ENCODE results near the gene CTNNA2.

Gene CTNNA2

GRCh38 chr2:80299661-80300060 lies 786.8 kb downstream of the CTNNA2 start:
- no peak overlapping the region for H3K4me3 ChIP-seq (ENCODE audit: low read depth in 1 of 2, low read length in 2 of 2)
- no peaks in the 10 kb centered on the region for H3K4me1 ChIP-seq (ENCODE audit: insufficient read depth, low read length)
- no peaks in the 10 kb centered on the region for H3K79me2 ChIP-seq (ENCODE audit: insufficient read depth, low read length)
- no peaks in the 10 kb centered on the region for H3K27me3 ChIP-seq (ENCODE audit: insufficient read depth, low read length, poor library complexity)
- H2AFZ ChIP-seq (ENCODE audit: low read depth, low read length): no peak overlapping the region
- H3K9ac ChIP-seq (ENCODE audit: low read depth, low read length): no peak overlapping the region
- no peak for DNase-seq
- H3K36me3 ChIP-seq (ENCODE audit: insufficient read depth, low read length): no peaks in the 10 kb centered on the region
- H3K27ac ChIP-seq (ENCODE audit: low read length): no peak overlapping the region
- H4K20me1 ChIP-seq (ENCODE audit: insufficient read depth, low read length): no peaks in the 10 kb centered on the region
- ATAC-seq (ENCODE audit: insufficient read depth, low read depth): no peak
- peaks cover 10% of the 10 kb centered on the region for H3K9me3 ChIP-seq (ENCODE audit: insufficient read depth, low read length, severe bottlenecking)
- no peak for TF ChIP-seq EZH2 (IDR thresholded peaks at IDR 0.05; ENCODE audit: borderline replicate concordance, low read depth, low read length, severe bottlenecking)
- no peak overlapping the region for H3K4me2 ChIP-seq (ENCODE audit: insufficient read depth, low read length)

- no peak for TF ChIP-seq CTCF (IDR thresholded peaks at IDR 0.05; ENCODE audit: borderline replicate concordance, extremely low read depth, low read length, poor library complexity, severe bottlenecking)
- TF ChIP-seq EZH2 (IDR thresholded peaks at IDR 0.05; ENCODE audit: borderline replicate concordance, low read depth, low read length, severe bottlenecking): no peak
- H3K4me1 ChIP-seq (ENCODE audit: insufficient read depth, low read length): no peaks in the 10 kb centered on the region
- H3K4me2 ChIP-seq (ENCODE audit: insufficient read depth, low read length): no peak overlapping the region
Measured at GRCh38 chr2:80300346-80300745, 787.5 kb downstream of the CTNNA2 start.

GRCh38 chr2:80300954-80301353 lies 788.1 kb downstream of the CTNNA2 start:
- Histone ChIP-seq H3K4me3 (ENCODE audit: low read depth in 1 of 2, low read length in 2 of 2) (no peak overlapping the region), H2AFZ (ENCODE audit: low read depth, low read length) (no peak overlapping the region), H3K27ac (ENCODE audit: low read length) (no peak overlapping the region), H4K20me1 (ENCODE audit: insufficient read depth, low read length) (no peaks in the 10 kb centered on the region), H3K4me2 (ENCODE audit: insufficient read depth, low read length) (no peak overlapping the region), H3K9ac (ENCODE audit: low read depth, low read length) (no peak overlapping the region), H3K36me3 (ENCODE audit: insufficient read depth, low read length) (no peaks in the 10 kb centered on the region), H3K27me3 (ENCODE audit: insufficient read depth, low read length, poor library complexity) (no peaks in the 10 kb centered on the region), H3K79me2 (ENCODE audit: insufficient read depth, low read length) (no peaks in the 10 kb centered on the region), H3K4me1 (ENCODE audit: insufficient read depth, low read length) (no peaks in the 10 kb centered on the region), H3K9me3 (ENCODE audit: insufficient read depth, low read length, severe bottlenecking) (peaks cover 10% of the 10 kb centered on the region)
- ATAC-seq (ENCODE audit: insufficient read depth, low read depth): no peak
- DNase-seq: no peak
- TF ChIP-seq CTCF (IDR thresholded peaks at IDR 0.05; ENCODE audit: borderline replicate concordance, extremely low read depth, low read length, poor library complexity, severe bottlenecking) (no peak), EZH2 (IDR thresholded peaks at IDR 0.05; ENCODE audit: borderline replicate concordance, low read depth, low read length, severe bottlenecking) (no peak)

More at GRCh38 chr2:80300346-80300745, 787.5 kb downstream of the CTNNA2 start:
- no peaks in the 10 kb centered on the region for H3K79me2 ChIP-seq (ENCODE audit: insufficient read depth, low read length)
- no peaks in the 10 kb centered on the region for H4K20me1 ChIP-seq (ENCODE audit: insufficient read depth, low read length)
- H3K9ac ChIP-seq (ENCODE audit: low read depth, low read length): no peak overlapping the region
- DNase-seq (no peak), ATAC-seq (ENCODE audit: insufficient read depth, low read depth) (no peak)
- no peak overlapping the region for H3K4me3 ChIP-seq (ENCODE audit: low read depth in 1 of 2, low read length in 2 of 2)
- H3K27me3 ChIP-seq (ENCODE audit: insufficient read depth, low read length, poor library complexity): no peaks in the 10 kb centered on the region
- no peaks in the 10 kb centered on the region for H3K36me3 ChIP-seq (ENCODE audit: insufficient read depth, low read length)
- H2AFZ ChIP-seq (ENCODE audit: low read depth, low read length): no peak overlapping the region
- H3K9me3 ChIP-seq (ENCODE audit: insufficient read depth, low read length, severe bottlenecking): peaks cover 10% of the 10 kb centered on the region
- H3K27ac ChIP-seq (ENCODE audit: low read length): no peak overlapping the region

- H3K27me3 ChIP-seq (ENCODE audit: insufficient read depth, low read length, poor library complexity): no peaks in the 10 kb centered on the region
- H3K4me3 ChIP-seq (ENCODE audit: low read depth in 1 of 2, low read length in 2 of 2): no peak overlapping the region
- DNase-seq: no peak
- no peaks in the 10 kb centered on the region for H3K36me3 ChIP-seq (ENCODE audit: insufficient read depth, low read length)
- peaks cover 10% of the 10 kb centered on the region for H3K9me3 ChIP-seq (ENCODE audit: insufficient read depth, low read length, severe bottlenecking)
- H3K4me2 ChIP-seq (ENCODE audit: insufficient read depth, low read length): no peak overlapping the region
- ATAC-seq (ENCODE audit: insufficient read depth, low read depth): no peak
- no peaks in the 10 kb centered on the region for H3K79me2 ChIP-seq (ENCODE audit: insufficient read depth, low read length)
- H3K4me1 ChIP-seq (ENCODE audit: insufficient read depth, low read length): no peaks in the 10 kb centered on the region
- no peak for TF ChIP-seq EZH2 (IDR thresholded peaks at IDR 0.05; ENCODE audit: borderline replicate concordance, low read depth, low read length, severe bottlenecking)
- no peak for TF ChIP-seq CTCF (IDR thresholded peaks at IDR 0.05; ENCODE audit: borderline replicate concordance, extremely low read depth, low read length, poor library complexity, severe bottlenecking)
- no peak overlapping the region for H3K9ac ChIP-seq (ENCODE audit: low read depth, low read length)
- H3K27ac ChIP-seq (ENCODE audit: low read length): no peak overlapping the region
- H4K20me1 ChIP-seq (ENCODE audit: insufficient read depth, low read length): no peaks in the 10 kb centered on the region
- no peak overlapping the region for H2AFZ ChIP-seq (ENCODE audit: low read depth, low read length)
Measured at GRCh38 chr2:80302001-80302313, 789.1 kb downstream of the CTNNA2 start.
